NT2/D1 (cell line): ENCODE measurements around the gene NSUN2.
"Not testable (repeated sequence)": the region's sequence is repeated elsewhere in the genome, so short reads cannot be mapped to it uniquely, and the experiment has no call there.

ENCODE experiments used
- DNase-seq: peaks from one replicate; pipeline ENCODE4 v3.0.0-alpha.2; 2011; ENCODE audit warnings: low read depth, low spot score
- H3K27me3 ChIP-seq: 2 replicates; pipeline ENCODE4 v1.6.0; 2011; ENCODE audit warnings: mild to moderate bottlenecking; ENCODE audit not compliant: insufficient read length, insufficient read depth
- H3K36me3 ChIP-seq: 2 replicates; pipeline ENCODE4 v1.6.1; 2011; ENCODE audit warnings: mild to moderate bottlenecking, low read length, mixed read lengths; ENCODE audit not compliant: insufficient read depth, insufficient read length
- H3K4me1 ChIP-seq: 2 replicates; pipeline ENCODE4 v1.5.1; 2011; ENCODE audit not compliant: insufficient read depth, insufficient read length
- H3K4me3 ChIP-seq: 2 replicates; pipeline ENCODE4 v1.5.1; 2011; ENCODE audit warnings: low read depth; ENCODE audit not compliant: insufficient read length
- H3K9ac ChIP-seq: 2 replicates; pipeline ENCODE4 v1.6.0; 2011; ENCODE audit warnings: low read depth; ENCODE audit not compliant: insufficient read length
- H3K9me3 ChIP-seq: 2 replicates; pipeline ENCODE4 v1.5.1; 2011; ENCODE audit warnings: mild to moderate bottlenecking, low read length; ENCODE audit not compliant: insufficient read depth
- SUZ12 ChIP-seq: IDR thresholded peaks from 2 replicates; pipeline ENCODE4 v1.6.1; 2011; ENCODE audit not compliant: insufficient read length, insufficient read depth; ENCODE audit errors: extremely low read depth
- YY1 ChIP-seq: IDR thresholded peaks from 2 replicates; pipeline ENCODE4 v1.6.1; 2011; ENCODE audit not compliant: insufficient read length, insufficient read depth
- ZNF274 ChIP-seq: IDR thresholded peaks from 2 replicates; pipeline ENCODE4 v1.6.1; 2011; ENCODE audit warnings: mild to moderate bottlenecking, low read depth, low read length

The NSUN2 gene

DNA sequence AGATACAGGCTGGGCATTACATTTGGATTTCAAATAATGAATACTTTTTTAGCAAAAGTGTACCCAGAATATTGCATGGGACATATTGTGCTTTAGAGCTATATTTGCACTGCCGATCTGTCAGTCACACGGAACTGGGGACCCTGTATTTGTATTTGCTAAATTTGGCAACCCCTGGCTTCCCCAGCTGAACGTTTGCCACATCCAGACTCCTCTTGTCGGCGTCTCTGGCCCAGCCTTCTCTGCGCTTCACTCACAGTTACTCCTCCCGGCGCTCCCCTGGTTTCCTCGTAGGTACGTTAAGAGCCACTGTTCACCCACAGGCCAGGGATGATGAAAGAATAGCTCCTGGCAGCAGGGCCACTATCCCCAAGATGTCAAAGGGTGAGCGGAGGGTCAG is 58.7 kb downstream of the NSUN2 start:
- Histone ChIP-seq H3K4me1 (no peaks in the 10 kb centered on the region), H3K9ac (no peak overlapping the region), H3K27me3 (no peaks in the 10 kb centered on the region), H3K4me3 (no peak overlapping the region), H3K9me3 (peaks cover 7% of the 10 kb centered on the region; the same call in 1 of the 2 replicates), H3K36me3 (no peaks in the 10 kb centered on the region)
- DNase-seq: no peak
- TF ChIP-seq YY1 (no peak), ZNF274 (no peak), SUZ12 (no peak)

DNA sequence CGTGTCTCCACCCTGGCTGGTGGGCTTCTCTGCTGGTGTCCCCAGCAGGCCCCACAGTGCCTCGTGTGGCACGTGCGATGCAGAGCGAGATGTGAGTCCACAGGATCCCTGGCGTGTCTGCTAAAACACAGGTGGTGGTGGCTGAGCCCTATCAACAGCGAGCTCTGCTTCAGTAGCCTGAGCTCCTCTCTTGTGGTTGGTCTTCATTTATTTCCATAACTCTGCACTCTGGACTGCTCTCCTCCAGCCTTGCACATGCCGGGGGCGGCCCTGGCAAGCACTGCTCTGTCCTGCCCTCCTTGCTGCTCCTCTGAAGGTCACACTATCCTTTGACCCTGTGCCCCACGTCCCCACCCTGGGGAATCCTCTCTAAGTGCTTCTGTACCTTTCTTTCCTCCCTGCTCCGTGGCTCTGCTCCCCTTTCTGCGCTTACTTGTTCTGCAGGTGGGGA is 59.2 kb downstream of the NSUN2 start:
- no peak overlapping the region for H3K9ac ChIP-seq
- H3K4me1 ChIP-seq: no peaks in the 10 kb centered on the region
- H3K27me3 ChIP-seq: no peaks in the 10 kb centered on the region
- peaks cover 7% of the 10 kb centered on the region; the same call in 1 of the 2 replicates for H3K9me3 ChIP-seq
- H3K4me3 ChIP-seq: no peak overlapping the region
- H3K36me3 ChIP-seq: no peaks in the 10 kb centered on the region
- DNase-seq: peak; percentile 9
- TF ChIP-seq YY1 (no peak), SUZ12 (no peak), ZNF274 (no peak)

DNA sequence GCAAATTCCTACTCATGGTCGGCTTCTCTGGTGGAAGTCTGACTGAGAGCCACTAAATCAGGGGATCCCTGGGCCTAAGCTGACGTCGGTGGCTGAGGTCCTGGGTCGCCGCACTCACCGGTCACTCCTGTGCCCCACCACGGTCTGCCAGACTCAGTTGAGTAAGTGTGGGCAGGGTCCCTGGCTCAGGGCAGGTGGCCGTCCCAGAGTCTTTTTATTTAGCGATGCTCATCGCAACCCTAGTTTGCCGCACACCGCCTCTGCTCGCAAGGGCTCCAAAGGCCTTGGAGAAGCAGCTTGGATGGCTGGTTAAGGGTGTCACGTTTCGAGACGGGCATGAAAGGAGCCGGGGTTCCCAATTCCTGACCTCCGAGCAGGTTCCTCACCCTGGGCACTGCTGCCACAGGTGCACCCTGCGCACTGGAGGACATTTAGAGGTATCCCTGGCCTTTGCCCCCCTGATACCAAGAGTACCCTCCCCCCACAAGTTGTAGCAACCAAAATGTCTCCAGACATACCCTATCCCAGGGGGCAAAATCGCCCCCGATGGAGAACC is 59.9 kb downstream of the NSUN2 start:
- Histone ChIP-seq H3K9ac (no peak overlapping the region), H3K4me3 (no peak overlapping the region), H3K27me3 (no peaks in the 10 kb centered on the region), H3K9me3 (peaks cover 7% of the 10 kb centered on the region; the same call in 1 of the 2 replicates), H3K4me1 (no peaks in the 10 kb centered on the region), H3K36me3 (no peaks in the 10 kb centered on the region)
- TF ChIP-seq ZNF274: no peak
- TF ChIP-seq YY1: no peak
- no peak for DNase-seq

DNA sequence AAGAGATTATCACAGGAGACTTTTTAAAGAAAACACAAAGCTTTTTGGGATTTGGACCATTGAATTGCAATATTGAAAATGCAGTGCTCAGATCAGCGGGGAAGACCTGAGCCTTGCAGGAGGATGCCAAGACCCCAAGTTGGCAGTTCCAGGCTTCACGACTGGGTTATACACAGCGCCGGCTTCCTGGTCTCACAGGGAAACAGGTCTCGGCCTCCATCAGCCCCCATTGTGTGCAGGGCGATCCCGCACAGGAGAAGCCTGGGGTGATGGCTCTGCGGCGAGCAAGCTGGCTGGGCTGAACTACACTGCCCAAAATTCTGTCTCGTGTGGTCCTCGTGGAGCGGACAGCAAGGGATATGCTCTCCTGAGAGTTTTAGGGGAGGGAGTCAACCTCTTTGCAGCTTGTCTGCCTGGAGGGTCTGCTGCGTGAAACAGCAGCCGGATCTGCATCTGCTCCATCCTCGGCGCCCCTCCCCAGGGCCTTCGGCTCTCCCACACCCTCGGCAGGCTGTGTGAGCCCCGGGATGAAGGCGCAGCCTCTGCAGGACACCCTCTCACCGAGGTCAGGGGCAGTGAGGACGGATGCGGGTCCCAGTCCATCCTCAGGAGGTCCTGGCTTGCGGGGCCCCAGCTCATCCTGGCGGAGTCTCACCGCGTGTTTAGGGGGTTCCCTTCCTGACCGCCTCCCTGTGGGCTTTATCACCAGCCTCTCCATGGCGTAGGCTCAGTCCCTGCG is 60.6 kb downstream of the NSUN2 start:
- no peaks in the 10 kb centered on the region for H3K4me1 ChIP-seq
- H3K27me3 ChIP-seq: no peaks in the 10 kb centered on the region
- TF ChIP-seq SUZ12 (no peak), ZNF274 (no peak), YY1 (no peak)
- no peak overlapping the region for H3K4me3 ChIP-seq
- DNase-seq: no peak
- no peaks in the 10 kb centered on the region for H3K36me3 ChIP-seq
- peaks cover 1% of the 10 kb centered on the region; the same call in 1 of the 2 replicates for H3K9me3 ChIP-seq
- no peak overlapping the region for H3K9ac ChIP-seq

DNA sequence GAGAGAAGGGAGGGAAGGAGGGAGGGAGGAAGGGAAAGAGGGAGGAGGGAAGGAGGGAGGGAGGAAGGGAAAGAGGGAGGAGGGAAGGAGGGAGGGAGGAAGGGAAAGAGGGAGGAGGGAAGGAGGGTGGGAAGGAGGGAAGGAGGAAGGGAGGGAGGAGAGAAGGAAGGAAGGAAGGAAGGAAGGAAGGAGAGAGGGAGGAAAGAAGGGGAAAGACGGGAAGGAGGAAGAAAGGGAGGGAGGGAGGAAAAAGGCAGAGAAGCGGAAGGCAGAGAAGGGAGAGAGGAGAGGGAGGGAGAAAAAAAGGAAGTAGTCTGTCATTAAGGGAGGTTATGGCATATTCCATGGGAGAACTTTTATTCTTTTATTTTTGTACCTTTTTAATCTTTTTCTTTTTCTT is 61.2 kb downstream of the NSUN2 start:
- not testable (repeated sequence) for H3K4me1 ChIP-seq, DNase-seq, H3K27me3 ChIP-seq

DNA sequence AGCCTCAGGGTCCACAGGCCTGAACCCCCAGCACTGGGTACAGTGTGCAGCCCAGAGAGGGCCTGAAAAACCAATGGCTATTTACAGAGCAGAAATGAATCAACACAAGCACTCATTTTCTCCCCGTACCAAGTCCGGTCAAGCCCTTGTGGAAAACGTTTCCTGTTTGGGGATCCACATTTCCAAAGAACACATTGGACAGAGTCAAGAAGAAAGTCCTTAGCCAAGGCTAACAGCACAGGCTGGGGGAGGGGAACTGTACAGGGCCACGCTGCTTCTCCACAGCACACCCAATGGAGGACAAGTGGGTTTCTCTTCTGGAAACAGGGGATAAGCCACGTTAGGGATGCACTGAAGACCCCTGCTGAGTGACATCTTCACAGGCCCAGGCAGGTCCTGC is 62.3 kb downstream of the NSUN2 start:
- TF ChIP-seq SUZ12 (no peak), YY1 (no peak), ZNF274 (no peak)
- H3K4me1 ChIP-seq: no peaks in the 10 kb centered on the region
- H3K9ac ChIP-seq: no peak overlapping the region
- no peaks in the 10 kb centered on the region for H3K27me3 ChIP-seq
- H3K4me3 ChIP-seq: no peak overlapping the region
- H3K9me3 ChIP-seq: no peaks in the 10 kb centered on the region
- DNase-seq: no peak
- H3K36me3 ChIP-seq: no peaks in the 10 kb centered on the region

More for the DNA sequence above, 61.2 kb downstream of the NSUN2 start:
- H3K36me3 ChIP-seq, H3K9me3 ChIP-seq, H3K4me3 ChIP-seq, H3K9ac ChIP-seq: not testable (repeated sequence)

DNA sequence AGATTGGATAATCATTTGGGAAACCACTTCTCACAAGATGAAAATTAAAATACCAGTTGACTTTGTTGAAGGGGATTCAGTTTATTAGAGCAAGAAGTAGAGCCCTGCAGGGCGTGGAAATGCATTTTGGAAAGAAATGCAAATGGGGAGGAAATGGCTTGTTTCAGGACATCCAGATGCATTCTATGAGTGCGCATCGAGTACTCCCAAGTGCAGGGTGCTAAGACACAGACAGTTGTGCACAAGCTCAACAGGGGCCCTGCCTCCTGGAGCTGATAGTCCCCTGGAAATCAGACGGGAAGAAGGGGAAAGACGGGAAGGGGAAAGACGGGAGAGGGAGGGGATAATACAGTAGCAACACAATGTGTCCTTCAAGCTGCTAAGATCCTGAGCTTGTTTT is 64.0 kb downstream of the NSUN2 start:
- H3K4me1 ChIP-seq: no peaks in the 10 kb centered on the region
- H3K9ac ChIP-seq: no peak overlapping the region
- DNase-seq: no peak
- H3K9me3 ChIP-seq: no peaks in the 10 kb centered on the region
- TF ChIP-seq YY1 (no peak), SUZ12 (no peak), ZNF274 (no peak)
- no peaks in the 10 kb centered on the region for H3K36me3 ChIP-seq
- no peak overlapping the region for H3K4me3 ChIP-seq
- H3K27me3 ChIP-seq: no peaks in the 10 kb centered on the region
